ENCODE data around the gene MAML3.

The MAML3 gene

DNA sequence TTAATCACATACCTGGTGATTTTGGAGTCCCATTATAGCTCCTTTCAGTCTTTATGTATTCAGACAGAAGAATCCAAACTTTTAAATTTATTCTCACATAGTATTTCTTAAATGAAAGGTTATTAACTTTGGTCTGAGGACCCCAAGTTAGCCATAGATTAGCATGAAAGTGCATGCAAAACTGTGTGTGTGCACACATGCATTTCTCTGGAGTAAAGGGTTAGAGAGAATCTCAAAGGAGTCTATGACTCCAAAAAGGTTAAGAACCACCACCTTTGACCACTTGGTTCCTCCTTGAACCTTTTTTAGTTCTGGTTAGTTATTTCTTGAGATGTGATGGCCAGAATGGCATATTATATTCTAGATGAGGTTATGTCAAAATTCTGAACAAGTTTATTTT lies 386.4 kb downstream of the MAML3 start:
- Histone ChIP-seq H3K4me1 (ENCODE audit: control insufficient read depth in 2 of 2, insufficient read depth in 2 of 2, low read length in 2 of 2) (peaks cover 0 to 14% of the 10 kb centered on the region in 2 donors), H3K9me3 (ENCODE audit: control insufficient read depth in 2 of 2, low read length in 2 of 2) (no peaks in the 10 kb centered on the region), H3K4me3 (ENCODE audit: low read length in 2 of 2) (no peak overlapping the region), H3K27me3 (ENCODE audit: control insufficient read depth in 2 of 2, insufficient read depth in 2 of 2, low read length in 2 of 2) (no peaks in the 10 kb centered on the region), H3K9ac (ENCODE audit: low read depth in 1 of 2, low read length in 2 of 2) (no peak overlapping the region), H3K27ac (ENCODE audit: low read depth in 2 of 2, low read length in 2 of 2) (no peak overlapping the region), H3K36me3 (ENCODE audit: control insufficient read depth in 2 of 2, insufficient read depth in 2 of 2, low read length in 2 of 2) (no peaks in the 10 kb centered on the region)

DNA sequence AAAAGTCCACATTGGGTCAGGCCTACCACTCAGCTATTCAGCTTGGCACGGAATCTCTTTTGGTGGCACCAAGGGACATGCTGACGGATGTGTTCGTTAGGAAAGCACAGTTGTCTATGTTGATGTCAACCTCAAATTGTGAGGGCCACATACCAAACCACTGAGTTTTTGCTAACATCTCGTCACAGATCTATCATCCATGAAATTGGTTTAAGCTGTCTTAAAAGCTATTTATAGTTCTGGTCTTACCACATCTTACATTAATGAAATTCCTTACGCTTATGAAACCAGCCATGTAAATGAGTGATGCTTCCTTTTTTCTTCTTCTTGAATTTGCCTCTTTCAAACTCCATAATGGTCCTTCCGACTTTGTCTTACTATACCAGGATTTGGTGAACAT lies 386.8 kb downstream of the MAML3 start:
- H3K36me3 ChIP-seq (ENCODE audit: control insufficient read depth in 2 of 2, insufficient read depth in 2 of 2, low read length in 2 of 2), result no peaks in the 10 kb centered on the region
- H3K27ac ChIP-seq (ENCODE audit: low read depth in 2 of 2, low read length in 2 of 2), result no peak overlapping the region
- H3K9ac ChIP-seq (ENCODE audit: low read depth in 1 of 2, low read length in 2 of 2), result no peak overlapping the region
- H3K27me3 ChIP-seq (ENCODE audit: control insufficient read depth in 2 of 2, insufficient read depth in 2 of 2, low read length in 2 of 2), result no peaks in the 10 kb centered on the region
- no peak overlapping the region for H3K4me3 ChIP-seq (ENCODE audit: low read length in 2 of 2)
- no peaks in the 10 kb centered on the region for H3K9me3 ChIP-seq (ENCODE audit: control insufficient read depth in 2 of 2, low read length in 2 of 2)
- H3K4me1 ChIP-seq (ENCODE audit: control insufficient read depth in 2 of 2, insufficient read depth in 2 of 2, low read length in 2 of 2), result peaks cover 0 to 14% of the 10 kb centered on the region in 2 donors

DNA sequence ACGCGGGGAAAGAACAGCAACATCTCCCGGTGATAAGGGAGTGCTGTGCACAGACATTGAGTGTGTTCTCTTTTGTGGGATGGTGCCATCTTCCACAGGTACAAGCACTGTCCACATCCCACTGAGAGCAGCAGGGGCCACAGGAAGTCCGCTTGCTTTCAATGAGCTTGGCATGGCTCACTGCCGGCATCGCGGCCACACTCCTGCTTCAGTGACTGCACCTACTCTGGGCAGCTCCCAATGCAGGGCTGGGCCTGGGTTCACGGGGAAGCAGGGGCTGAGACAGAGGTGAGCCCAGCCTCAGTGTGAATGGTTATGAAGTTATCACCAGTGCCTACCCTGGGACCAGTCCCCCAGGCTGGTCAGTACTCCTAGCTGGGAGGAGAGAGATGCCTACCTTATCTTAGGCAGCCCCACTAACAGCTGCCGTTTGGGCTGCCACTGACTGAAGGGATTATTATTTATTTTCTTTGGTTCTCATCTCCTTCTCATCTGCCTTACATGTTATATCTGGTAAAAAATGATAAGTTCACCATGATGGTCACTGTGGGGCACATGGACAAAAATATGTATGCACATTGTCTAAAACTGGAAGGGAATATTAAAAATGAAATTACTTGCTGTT lies 389.2 kb downstream of the MAML3 start:
- no peak overlapping the region for H3K27ac ChIP-seq (ENCODE audit: low read depth in 2 of 2, low read length in 2 of 2)
- no peak overlapping the region for H3K9ac ChIP-seq (ENCODE audit: low read depth in 1 of 2, low read length in 2 of 2)
- no peak overlapping the region for H3K4me3 ChIP-seq (ENCODE audit: low read length in 2 of 2)

DNA sequence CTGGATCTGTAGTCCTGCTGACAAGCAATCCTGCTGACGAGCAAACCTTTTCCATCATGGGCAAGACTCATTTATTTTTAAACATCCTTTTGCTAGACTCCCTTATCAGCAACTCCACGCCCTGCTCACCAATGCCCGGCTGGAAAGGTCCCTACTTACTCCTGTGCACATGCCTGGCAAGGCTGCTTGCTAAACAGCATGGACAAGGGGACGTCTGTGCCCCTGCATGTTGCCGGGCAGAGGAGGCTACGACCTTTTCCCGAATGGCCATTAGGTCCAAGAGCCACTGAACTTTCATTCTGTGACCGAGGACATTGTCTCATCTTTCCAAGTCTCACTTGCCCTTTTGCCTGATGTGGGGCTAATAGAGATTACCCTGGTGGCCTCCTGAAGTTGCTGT lies 389.8 kb downstream of the MAML3 start:
- Histone ChIP-seq H3K4me1 (ENCODE audit: control insufficient read depth in 2 of 2, insufficient read depth in 2 of 2, low read length in 2 of 2) (peaks cover 0 to 12% of the 10 kb centered on the region in 2 donors), H3K27ac (ENCODE audit: low read depth in 2 of 2, low read length in 2 of 2) (no peak overlapping the region), H3K9ac (ENCODE audit: low read depth in 1 of 2, low read length in 2 of 2) (no peak overlapping the region), H3K9me3 (ENCODE audit: control insufficient read depth in 2 of 2, low read length in 2 of 2) (no peaks in the 10 kb centered on the region), H3K27me3 (ENCODE audit: control insufficient read depth in 2 of 2, insufficient read depth in 2 of 2, low read length in 2 of 2) (no peaks in the 10 kb centered on the region), H3K4me3 (ENCODE audit: low read length in 2 of 2) (no peak overlapping the region), H3K36me3 (ENCODE audit: control insufficient read depth in 2 of 2, insufficient read depth in 2 of 2, low read length in 2 of 2) (no peaks in the 10 kb centered on the region)

More for the DNA sequence above, 389.2 kb downstream of the MAML3 start:
- H3K9me3 ChIP-seq (ENCODE audit: control insufficient read depth in 2 of 2, low read length in 2 of 2), result no peaks in the 10 kb centered on the region
- no peaks in the 10 kb centered on the region for H3K36me3 ChIP-seq (ENCODE audit: control insufficient read depth in 2 of 2, insufficient read depth in 2 of 2, low read length in 2 of 2)
- peaks cover 0 to 14% of the 10 kb centered on the region in 2 donors for H3K4me1 ChIP-seq (ENCODE audit: control insufficient read depth in 2 of 2, insufficient read depth in 2 of 2, low read length in 2 of 2)
- H3K27me3 ChIP-seq (ENCODE audit: control insufficient read depth in 2 of 2, insufficient read depth in 2 of 2, low read length in 2 of 2), result no peaks in the 10 kb centered on the region

DNA sequence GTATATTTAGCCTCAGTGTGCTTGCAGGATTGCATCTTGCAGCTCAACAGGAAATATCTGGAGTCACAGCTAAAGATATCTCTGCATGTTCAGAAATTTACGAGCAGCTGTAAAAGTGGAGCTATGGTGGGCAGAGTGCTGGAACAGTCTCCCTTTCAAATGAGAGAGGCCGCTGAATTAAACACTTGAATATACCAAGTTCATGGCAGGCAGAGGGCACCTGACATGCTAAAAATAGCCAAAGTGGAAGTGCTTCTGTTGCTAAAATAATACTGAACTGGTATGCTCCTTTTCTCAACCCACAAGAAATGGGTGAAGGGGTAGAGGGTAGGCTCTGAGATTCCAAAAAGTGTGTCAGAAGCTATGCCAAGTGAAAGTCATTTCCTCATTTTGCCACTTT lies 390.3 kb downstream of the MAML3 start:
- H3K9me3 ChIP-seq (ENCODE audit: control insufficient read depth in 2 of 2, low read length in 2 of 2), result no peaks in the 10 kb centered on the region
- peak overlapping the region in 1 of 2 donors; percentile 9 for H3K4me3 ChIP-seq (ENCODE audit: low read length in 2 of 2)
- no peaks in the 10 kb centered on the region for H3K36me3 ChIP-seq (ENCODE audit: control insufficient read depth in 2 of 2, insufficient read depth in 2 of 2, low read length in 2 of 2)
- no peak overlapping the region for H3K9ac ChIP-seq (ENCODE audit: low read depth in 1 of 2, low read length in 2 of 2)
- no peak overlapping the region for H3K27ac ChIP-seq (ENCODE audit: low read depth in 2 of 2, low read length in 2 of 2)
- peaks cover 0 to 7% of the 10 kb centered on the region in 2 donors for H3K4me1 ChIP-seq (ENCODE audit: control insufficient read depth in 2 of 2, insufficient read depth in 2 of 2, low read length in 2 of 2)
- no peaks in the 10 kb centered on the region for H3K27me3 ChIP-seq (ENCODE audit: control insufficient read depth in 2 of 2, insufficient read depth in 2 of 2, low read length in 2 of 2)

DNA sequence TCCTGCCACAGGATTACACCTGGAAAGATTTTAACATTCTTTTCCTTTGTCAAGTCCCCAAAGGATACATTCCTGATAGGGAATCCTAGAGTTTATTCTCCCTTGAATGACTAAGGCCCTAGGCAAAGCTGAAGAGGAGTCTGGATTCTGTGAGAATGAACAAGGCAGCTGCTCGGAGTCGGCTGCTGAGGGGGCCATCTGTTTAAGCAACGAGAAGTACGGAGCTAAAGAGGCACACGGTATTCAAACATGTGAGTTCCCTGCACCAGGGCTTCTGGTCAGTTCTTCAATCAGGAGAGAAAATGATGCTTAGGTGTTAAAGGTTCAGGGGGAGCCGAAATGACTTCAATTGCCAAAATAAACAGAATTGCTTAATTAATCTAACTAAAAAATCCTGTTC lies 390.8 kb downstream of the MAML3 start:
- Histone ChIP-seq H3K9ac (ENCODE audit: low read depth in 1 of 2, low read length in 2 of 2) (no peak overlapping the region), H3K36me3 (ENCODE audit: control insufficient read depth in 2 of 2, insufficient read depth in 2 of 2, low read length in 2 of 2) (no peaks in the 10 kb centered on the region), H3K4me3 (ENCODE audit: low read length in 2 of 2) (peak overlapping the region in 1 of 2 donors; percentile 9), H3K4me1 (ENCODE audit: control insufficient read depth in 2 of 2, insufficient read depth in 2 of 2, low read length in 2 of 2) (peaks cover 0 to 7% of the 10 kb centered on the region in 2 donors), H3K27me3 (ENCODE audit: control insufficient read depth in 2 of 2, insufficient read depth in 2 of 2, low read length in 2 of 2) (no peaks in the 10 kb centered on the region), H3K27ac (ENCODE audit: low read depth in 2 of 2, low read length in 2 of 2) (no peak overlapping the region), H3K9me3 (ENCODE audit: control insufficient read depth in 2 of 2, low read length in 2 of 2) (no peaks in the 10 kb centered on the region)

DNA sequence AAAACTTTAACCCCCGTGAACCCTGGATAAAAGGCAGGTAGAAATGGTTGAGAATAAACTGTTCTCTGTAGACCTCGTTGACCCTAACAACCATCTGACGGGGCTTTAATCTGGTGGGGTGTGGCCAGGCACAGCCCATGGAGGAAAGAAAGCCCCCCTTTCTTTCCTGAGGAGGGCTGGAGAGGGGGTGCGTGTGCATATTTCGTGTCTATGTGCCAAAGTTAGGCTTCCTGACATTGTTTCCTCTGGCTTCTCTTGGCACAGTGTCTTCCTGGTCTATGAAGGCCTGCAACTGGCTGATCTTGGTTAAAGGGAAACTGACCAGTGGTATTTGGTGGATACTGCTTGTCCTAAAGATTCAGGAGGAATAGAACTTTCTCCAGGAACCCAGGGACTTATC lies 391.3 kb downstream of the MAML3 start:
- peaks cover 0 to 7% of the 10 kb centered on the region in 2 donors for H3K4me1 ChIP-seq (ENCODE audit: control insufficient read depth in 2 of 2, insufficient read depth in 2 of 2, low read length in 2 of 2)
- H3K36me3 ChIP-seq (ENCODE audit: control insufficient read depth in 2 of 2, insufficient read depth in 2 of 2, low read length in 2 of 2), result no peaks in the 10 kb centered on the region
- H3K27ac ChIP-seq (ENCODE audit: low read depth in 2 of 2, low read length in 2 of 2), result no peak overlapping the region
- no peaks in the 10 kb centered on the region for H3K9me3 ChIP-seq (ENCODE audit: control insufficient read depth in 2 of 2, low read length in 2 of 2)
- no peak overlapping the region for H3K9ac ChIP-seq (ENCODE audit: low read depth in 1 of 2, low read length in 2 of 2)
- no peak overlapping the region for H3K4me3 ChIP-seq (ENCODE audit: low read length in 2 of 2)
- H3K27me3 ChIP-seq (ENCODE audit: control insufficient read depth in 2 of 2, insufficient read depth in 2 of 2, low read length in 2 of 2), result no peaks in the 10 kb centered on the region

DNA sequence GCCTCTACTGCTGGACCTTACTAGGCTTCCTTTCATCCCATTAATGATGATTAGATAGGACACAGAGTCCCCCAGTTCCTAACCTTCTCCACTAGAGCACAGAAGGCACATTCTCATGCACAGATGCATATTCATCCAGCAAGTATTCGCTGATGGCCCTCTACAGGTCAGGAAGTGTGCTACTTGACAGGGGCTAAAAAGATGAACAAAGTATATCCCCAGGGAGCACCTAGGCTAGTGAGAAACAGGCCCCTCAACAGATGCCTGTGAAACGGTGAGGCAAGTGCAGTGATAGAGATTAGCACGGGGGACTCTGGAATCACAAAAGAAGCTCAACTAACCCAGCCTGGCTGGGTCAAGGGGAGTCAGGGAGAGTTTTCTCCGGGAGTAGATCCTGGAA lies 392.5 kb downstream of the MAML3 start:
- Histone ChIP-seq H3K36me3 (ENCODE audit: control insufficient read depth in 2 of 2, insufficient read depth in 2 of 2, low read length in 2 of 2) (no peaks in the 10 kb centered on the region), H3K27ac (ENCODE audit: low read depth in 2 of 2, low read length in 2 of 2) (no peak overlapping the region), H3K9ac (ENCODE audit: low read depth in 1 of 2, low read length in 2 of 2) (no peak overlapping the region), H3K4me1 (ENCODE audit: control insufficient read depth in 2 of 2, insufficient read depth in 2 of 2, low read length in 2 of 2) (peaks cover 0 to 7% of the 10 kb centered on the region in 2 donors), H3K4me3 (ENCODE audit: low read length in 2 of 2) (no peak overlapping the region), H3K27me3 (ENCODE audit: control insufficient read depth in 2 of 2, insufficient read depth in 2 of 2, low read length in 2 of 2) (no peaks in the 10 kb centered on the region), H3K9me3 (ENCODE audit: control insufficient read depth in 2 of 2, low read length in 2 of 2) (no peaks in the 10 kb centered on the region)

DNA sequence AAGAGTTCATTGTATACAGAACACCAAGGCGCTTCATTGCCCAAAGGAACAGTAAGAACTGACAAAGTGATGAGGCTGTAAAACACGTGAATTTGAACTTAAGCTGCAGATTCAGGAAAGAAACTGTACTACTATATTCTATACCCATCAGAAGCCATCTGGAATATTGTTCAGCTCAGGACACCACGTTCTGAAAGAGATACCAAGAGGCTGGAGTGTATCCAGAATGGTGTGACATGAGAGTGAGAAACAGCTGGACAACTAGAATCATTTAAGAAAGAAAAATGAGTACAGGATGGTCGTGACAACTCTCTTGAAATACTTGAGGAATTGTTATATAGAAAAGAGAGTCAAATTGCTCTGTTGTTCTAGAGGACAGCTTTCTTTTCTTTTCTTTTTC lies 393.4 kb downstream of the MAML3 start:
- Histone ChIP-seq H3K4me1 (ENCODE audit: control insufficient read depth in 2 of 2, insufficient read depth in 2 of 2, low read length in 2 of 2) (peaks cover 0 to 7% of the 10 kb centered on the region in 2 donors), H3K9me3 (ENCODE audit: control insufficient read depth in 2 of 2, low read length in 2 of 2) (no peaks in the 10 kb centered on the region), H3K9ac (ENCODE audit: low read depth in 1 of 2, low read length in 2 of 2) (no peak overlapping the region), H3K4me3 (ENCODE audit: low read length in 2 of 2) (no peak overlapping the region), H3K27ac (ENCODE audit: low read depth in 2 of 2, low read length in 2 of 2) (no peak overlapping the region), H3K27me3 (ENCODE audit: control insufficient read depth in 2 of 2, insufficient read depth in 2 of 2, low read length in 2 of 2) (no peaks in the 10 kb centered on the region), H3K36me3 (ENCODE audit: control insufficient read depth in 2 of 2, insufficient read depth in 2 of 2, low read length in 2 of 2) (no peaks in the 10 kb centered on the region)

DNA sequence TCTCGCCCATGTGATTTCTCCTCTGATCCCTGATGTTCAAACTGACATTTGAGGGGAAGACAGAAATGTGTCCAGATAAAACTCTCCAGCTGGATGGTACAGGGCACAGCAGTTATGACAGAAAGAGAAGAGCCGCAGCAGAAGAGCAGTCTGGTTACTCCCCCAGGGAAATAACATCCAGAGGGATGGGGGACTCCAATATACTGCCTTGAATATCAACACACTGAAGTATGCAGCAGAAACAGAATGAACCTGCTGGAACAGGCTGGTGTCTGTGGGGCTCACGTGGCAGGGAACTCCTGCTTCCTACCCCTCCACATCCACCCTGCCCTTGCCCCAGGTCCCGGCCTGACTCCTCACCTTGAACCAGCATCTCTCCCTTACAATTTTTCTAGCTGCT lies 394.9 kb downstream of the MAML3 start:
- H3K9ac ChIP-seq (ENCODE audit: low read depth in 1 of 2, low read length in 2 of 2), result no peak overlapping the region
- H3K27ac ChIP-seq (ENCODE audit: low read depth in 2 of 2, low read length in 2 of 2), result no peak overlapping the region
- no peaks in the 10 kb centered on the region for H3K27me3 ChIP-seq (ENCODE audit: control insufficient read depth in 2 of 2, insufficient read depth in 2 of 2, low read length in 2 of 2)
- H3K9me3 ChIP-seq (ENCODE audit: control insufficient read depth in 2 of 2, low read length in 2 of 2), result no peaks in the 10 kb centered on the region
- no peak overlapping the region for H3K4me3 ChIP-seq (ENCODE audit: low read length in 2 of 2)
- no peaks in the 10 kb centered on the region for H3K36me3 ChIP-seq (ENCODE audit: control insufficient read depth in 2 of 2, insufficient read depth in 2 of 2, low read length in 2 of 2)
- H3K4me1 ChIP-seq (ENCODE audit: control insufficient read depth in 2 of 2, insufficient read depth in 2 of 2, low read length in 2 of 2), result peaks cover 0 to 3% of the 10 kb centered on the region in 2 donors
